ENCODE results near the gene INSM2. TPM values are rescaled to one million over a fixed set of nuclear protein-coding genes. Genes with fewer than 3 reads are reported as not detected.
A peak's percentile ranks its signal among the peaks of the same experiment; 100 is the strongest.

The INSM2 gene, protein sequence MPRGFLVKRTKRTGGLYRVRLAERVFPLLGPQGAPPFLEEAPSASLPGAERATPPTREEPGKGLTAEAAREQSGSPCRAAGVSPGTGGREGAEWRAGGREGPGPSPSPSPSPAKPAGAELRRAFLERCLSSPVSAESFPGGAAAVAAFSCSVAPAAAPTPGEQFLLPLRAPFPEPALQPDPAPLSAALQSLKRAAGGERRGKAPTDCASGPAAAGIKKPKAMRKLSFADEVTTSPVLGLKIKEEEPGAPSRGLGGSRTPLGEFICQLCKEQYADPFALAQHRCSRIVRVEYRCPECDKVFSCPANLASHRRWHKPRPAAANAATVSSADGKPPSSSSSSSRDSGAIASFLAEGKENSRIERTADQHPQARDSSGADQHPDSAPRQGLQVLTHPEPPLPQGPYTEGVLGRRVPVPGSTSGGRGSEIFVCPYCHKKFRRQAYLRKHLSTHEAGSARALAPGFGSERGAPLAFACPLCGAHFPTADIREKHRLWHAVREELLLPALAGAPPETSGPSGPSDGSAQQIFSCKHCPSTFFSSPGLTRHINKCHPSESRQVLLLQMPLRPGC
- not detected for total RNA-seq
- long read RNA-seq: 0 reads

DNA sequence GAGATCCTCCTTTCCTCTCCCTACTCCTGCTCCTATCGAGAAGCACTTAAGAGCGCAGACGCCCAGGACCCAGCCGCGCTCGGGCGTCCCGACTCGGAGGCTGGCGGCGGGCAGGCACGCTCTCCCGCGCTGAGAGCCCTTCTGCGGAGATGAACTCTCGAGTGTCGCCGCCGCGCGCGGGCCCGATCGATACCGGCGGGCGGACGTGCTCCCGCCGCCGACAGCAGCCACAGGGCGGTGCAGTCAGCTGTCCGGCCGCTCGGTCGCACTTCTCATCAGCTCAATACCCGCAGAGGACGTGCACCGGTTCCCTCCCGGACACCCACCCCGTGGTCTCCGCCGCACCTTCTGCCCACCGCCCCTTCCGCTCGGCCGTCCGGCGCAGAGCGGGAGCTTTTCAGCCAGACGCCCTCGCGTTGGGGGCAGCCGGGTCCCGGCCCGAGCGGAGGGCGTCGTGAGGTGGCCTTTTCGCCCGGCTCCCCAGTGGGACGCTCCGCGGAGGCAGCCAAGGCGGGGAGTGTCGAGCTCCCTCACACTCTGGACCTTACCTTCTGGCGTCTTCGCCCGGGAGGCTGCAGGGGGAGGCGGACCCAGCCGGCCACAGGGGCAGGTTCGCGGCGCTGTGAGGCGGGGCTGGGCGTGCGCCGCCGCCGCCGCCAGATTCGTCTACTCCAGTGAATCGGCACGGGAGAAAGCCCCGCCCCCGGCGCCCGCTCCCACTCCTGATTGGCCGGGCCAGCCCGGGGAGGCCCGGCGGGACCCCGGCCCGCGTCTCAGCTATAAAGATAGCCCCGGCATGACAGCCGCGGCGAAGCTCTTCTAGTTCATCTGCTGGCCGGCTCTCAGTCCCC is at the start of gene INSM2:
Gene INSM2 (plus strand): TSS at position 808 of the 851 bp plus-strand sequence. CDS start 89 bp downstream, outside the sequence.
- H3K4me1 ChIP-seq: peaks cover 22% of the 10 kb centered on the region
- peak; percentile 76 for ATAC-seq
- H3K36me3 ChIP-seq: no peaks in the 10 kb centered on the region
- no peaks in the 10 kb centered on the region for H3K9me3 ChIP-seq
- DNase-seq: peak; percentile 80
- H3K27me3 ChIP-seq: peaks cover 50% of the 10 kb centered on the region
- intact Hi-C loops (cut with DNase I): no loop called here
- no peak within 1 kb of the TSS for H3K27ac ChIP-seq
- TF ChIP-seq, protein P1, sequence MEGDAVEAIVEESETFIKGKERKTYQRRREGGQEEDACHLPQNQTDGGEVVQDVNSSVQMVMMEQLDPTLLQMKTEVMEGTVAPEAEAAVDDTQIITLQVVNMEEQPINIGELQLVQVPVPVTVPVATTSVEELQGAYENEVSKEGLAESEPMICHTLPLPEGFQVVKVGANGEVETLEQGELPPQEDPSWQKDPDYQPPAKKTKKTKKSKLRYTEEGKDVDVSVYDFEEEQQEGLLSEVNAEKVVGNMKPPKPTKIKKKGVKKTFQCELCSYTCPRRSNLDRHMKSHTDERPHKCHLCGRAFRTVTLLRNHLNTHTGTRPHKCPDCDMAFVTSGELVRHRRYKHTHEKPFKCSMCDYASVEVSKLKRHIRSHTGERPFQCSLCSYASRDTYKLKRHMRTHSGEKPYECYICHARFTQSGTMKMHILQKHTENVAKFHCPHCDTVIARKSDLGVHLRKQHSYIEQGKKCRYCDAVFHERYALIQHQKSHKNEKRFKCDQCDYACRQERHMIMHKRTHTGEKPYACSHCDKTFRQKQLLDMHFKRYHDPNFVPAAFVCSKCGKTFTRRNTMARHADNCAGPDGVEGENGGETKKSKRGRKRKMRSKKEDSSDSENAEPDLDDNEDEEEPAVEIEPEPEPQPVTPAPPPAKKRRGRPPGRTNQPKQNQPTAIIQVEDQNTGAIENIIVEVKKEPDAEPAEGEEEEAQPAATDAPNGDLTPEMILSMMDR (IDR thresholded peaks at IDR 0.05): no peak
- H3K4me3 ChIP-seq: peak within 1 kb of the TSS; percentile 51

DNA sequence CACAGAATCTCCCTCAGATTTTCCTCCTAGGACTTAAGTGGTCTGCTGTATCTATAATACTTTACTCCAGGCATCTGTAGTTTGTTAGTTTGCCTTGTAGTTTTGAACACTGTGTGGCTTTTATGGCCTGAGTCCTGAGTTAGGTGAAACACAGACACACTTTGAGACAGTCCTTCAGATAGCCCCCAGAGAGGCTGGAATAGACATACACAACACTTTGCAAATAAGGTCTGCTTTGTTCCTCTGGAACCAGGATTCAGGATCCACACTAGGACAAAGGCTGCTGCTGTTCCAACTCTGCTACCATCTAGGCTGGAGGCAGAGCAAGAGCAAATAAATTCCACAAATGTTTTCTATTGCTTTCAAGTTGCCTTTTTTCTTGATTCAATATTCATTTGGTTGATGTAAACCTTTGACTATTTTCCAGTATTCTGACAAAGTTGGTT is 41.4 kb upstream of the INSM2 start:
- no peak overlapping the region for H3K4me3 ChIP-seq
- intact Hi-C loops (cut with DNase I): no loop called here
- no peaks in the 10 kb centered on the region for H3K9me3 ChIP-seq
- H3K4me1 ChIP-seq: no peaks in the 10 kb centered on the region
- TF ChIP-seq, protein P1 (IDR thresholded peaks at IDR 0.05): no peak
- H3K27ac ChIP-seq: no peak overlapping the region
- H3K27me3 ChIP-seq: no peaks in the 10 kb centered on the region
- H3K36me3 ChIP-seq: no peaks in the 10 kb centered on the region
- no peak for DNase-seq
- ATAC-seq: no peak

DNA sequence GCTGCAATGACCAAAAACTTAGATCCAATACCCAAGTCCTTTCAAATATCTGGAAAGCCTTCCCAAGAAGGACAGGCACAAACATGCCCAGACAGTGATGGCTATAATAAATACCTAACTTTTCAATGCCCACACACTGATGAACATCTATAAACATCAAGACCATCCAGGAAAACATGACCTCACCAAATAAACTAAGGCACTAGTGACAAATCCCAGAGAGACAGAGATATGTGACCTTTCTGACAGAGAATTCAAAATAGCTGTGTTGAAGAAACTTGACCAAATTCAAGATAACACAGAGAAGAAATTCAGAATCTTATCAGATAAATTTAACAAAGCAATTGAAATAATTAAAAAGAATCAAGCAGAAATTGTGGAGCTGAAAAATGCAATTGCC is 38.7 kb upstream of the INSM2 start:
- H3K27ac ChIP-seq: no peak overlapping the region
- TF ChIP-seq, protein P1 (IDR thresholded peaks at IDR 0.05): no peak
- ATAC-seq (no peak), DNase-seq (no peak)
- H3K27me3 ChIP-seq: no peaks in the 10 kb centered on the region
- intact Hi-C loops (cut with DNase I): no loop called here
- no peak overlapping the region for H3K4me3 ChIP-seq
- H3K4me1 ChIP-seq: no peaks in the 10 kb centered on the region
- H3K9me3 ChIP-seq: no peaks in the 10 kb centered on the region
- H3K36me3 ChIP-seq: no peaks in the 10 kb centered on the region

DNA sequence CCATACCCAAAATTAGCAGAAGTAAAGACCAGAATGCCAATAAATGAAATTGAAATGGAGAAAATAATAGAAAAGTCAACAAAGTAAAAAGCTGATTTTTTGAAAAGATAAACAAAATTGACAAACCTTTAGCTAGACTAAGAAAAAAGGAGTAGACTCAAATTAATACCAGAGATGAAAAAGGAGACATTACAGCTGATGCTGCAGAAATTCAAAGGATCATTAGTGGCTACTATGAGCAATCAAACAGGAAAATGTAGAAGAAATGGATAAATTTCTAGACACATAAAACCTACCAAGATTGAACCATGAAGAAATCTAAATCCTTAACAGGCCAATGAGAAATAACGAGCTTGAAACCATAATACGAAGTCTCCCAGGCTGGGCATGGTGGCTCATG is 34.8 kb upstream of the INSM2 start:
- intact Hi-C loops (cut with DNase I): no loop called here
- no peak for ATAC-seq
- TF ChIP-seq, protein P1 (IDR thresholded peaks at IDR 0.05): no peak

DNA sequence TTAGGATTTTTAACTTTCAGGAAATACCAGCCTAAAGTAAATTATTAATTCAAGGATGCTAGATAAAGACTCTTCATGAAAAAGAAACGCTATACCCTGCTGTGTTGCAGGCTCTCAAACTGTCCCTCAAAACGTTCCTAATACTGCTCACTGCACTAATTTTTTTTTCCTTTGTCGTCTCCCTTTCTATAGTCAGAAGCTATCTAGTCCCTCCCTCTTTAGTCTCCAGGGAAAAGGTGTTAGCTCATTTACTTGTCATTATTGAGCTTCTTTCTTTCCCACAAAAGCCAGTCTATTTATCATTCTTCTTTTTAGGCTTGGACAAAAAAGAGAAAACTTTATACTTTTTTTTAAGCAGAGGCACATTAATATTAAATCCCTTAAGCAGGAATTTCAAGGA is 30.3 kb upstream of the INSM2 start:
- Histone ChIP-seq H3K4me3 (no peak overlapping the region), H3K9me3 (no peaks in the 10 kb centered on the region), H3K27ac (no peak overlapping the region), H3K4me1 (no peaks in the 10 kb centered on the region), H3K27me3 (no peaks in the 10 kb centered on the region), H3K36me3 (no peaks in the 10 kb centered on the region)
- no peak for ATAC-seq
- DNase-seq: no peak
- intact Hi-C loops (cut with DNase I): no loop called here
- TF ChIP-seq, protein P1 (IDR thresholded peaks at IDR 0.05): no peak

More for the DNA sequence above, 34.8 kb upstream of the INSM2 start:
- no peaks in the 10 kb centered on the region for H3K27me3 ChIP-seq
- DNase-seq: no peak
- no peaks in the 10 kb centered on the region for H3K4me1 ChIP-seq
- H3K36me3 ChIP-seq: no peaks in the 10 kb centered on the region
- no peak overlapping the region for H3K4me3 ChIP-seq
- H3K27ac ChIP-seq: no peak overlapping the region
- no peaks in the 10 kb centered on the region for H3K9me3 ChIP-seq

All from upper lobe of right lung (tissue), 1 donor.